ENCODE data around the gene INF2.

DNA sequence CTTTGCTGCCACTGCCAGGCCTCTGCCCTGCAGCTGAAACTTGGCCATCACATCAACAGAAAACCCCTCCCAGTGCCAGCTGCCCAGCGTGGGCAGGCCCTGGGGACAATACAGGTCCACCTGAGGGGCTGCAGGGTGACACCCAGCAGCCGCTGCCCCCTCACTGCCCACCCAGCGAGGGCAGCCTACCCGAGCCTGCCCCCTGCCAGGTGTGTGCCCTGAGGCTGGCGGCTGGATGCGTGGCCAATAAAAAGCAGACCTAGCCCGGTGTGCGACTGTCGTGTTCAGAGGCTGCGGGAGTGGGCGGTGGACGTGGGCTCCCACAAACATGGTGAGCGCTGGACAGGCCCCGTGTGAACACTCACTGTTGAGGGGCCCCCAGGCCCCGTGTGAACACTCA lies 29.9 kb downstream of the INF2 start:
- TF ChIP-seq, protein P1, sequence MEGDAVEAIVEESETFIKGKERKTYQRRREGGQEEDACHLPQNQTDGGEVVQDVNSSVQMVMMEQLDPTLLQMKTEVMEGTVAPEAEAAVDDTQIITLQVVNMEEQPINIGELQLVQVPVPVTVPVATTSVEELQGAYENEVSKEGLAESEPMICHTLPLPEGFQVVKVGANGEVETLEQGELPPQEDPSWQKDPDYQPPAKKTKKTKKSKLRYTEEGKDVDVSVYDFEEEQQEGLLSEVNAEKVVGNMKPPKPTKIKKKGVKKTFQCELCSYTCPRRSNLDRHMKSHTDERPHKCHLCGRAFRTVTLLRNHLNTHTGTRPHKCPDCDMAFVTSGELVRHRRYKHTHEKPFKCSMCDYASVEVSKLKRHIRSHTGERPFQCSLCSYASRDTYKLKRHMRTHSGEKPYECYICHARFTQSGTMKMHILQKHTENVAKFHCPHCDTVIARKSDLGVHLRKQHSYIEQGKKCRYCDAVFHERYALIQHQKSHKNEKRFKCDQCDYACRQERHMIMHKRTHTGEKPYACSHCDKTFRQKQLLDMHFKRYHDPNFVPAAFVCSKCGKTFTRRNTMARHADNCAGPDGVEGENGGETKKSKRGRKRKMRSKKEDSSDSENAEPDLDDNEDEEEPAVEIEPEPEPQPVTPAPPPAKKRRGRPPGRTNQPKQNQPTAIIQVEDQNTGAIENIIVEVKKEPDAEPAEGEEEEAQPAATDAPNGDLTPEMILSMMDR (conservative IDR thresholded peaks at IDR 0.05; ENCODE audit: low read depth in 2 of 2), result no peak
- no peak for TF ChIP-seq EZH2 (IDR thresholded peaks at IDR 0.05; ENCODE audit: low read depth, unreplicated experiment)
